ENCODE measurements around the gene RIC8B. TPM values are rescaled to one million over a fixed set of nuclear protein-coding genes. Genes with fewer than 3 reads are reported as not detected.

The RIC8B gene
- total and polyA plus RNA-seq, 2 of the 13 experiments (the other 11 are each of a cell fraction or from before 2014, with no cell fraction given), result 5.1 to 7.5 TPM

- no peaks in the 10 kb centered on the region for H3K27me3 ChIP-seq (ENCODE audit: control insufficient read depth in 1 of 2, insufficient read depth in 2 of 2, low read length in 2 of 2)
- TF ChIP-seq YEATS4 (CRISPR knock-in tag; IDR thresholded peaks at IDR 0.05; ENCODE audit: borderline replicate concordance) (no peak), RELA (CRISPR knock-in tag; IDR thresholded peaks at IDR 0.05) (no peak), MBNL3 (CRISPR knock-in tag; conservative IDR thresholded peaks at IDR 0.05) (no peak), ZNF138 (CRISPR knock-in tag; IDR thresholded peaks at IDR 0.05; ENCODE audit: low read depth) (no peak), SYNCRIP (IDR thresholded peaks at IDR 0.05; ENCODE audit: insufficient read depth, low read depth, low read length) (no peak), ZNF326 (CRISPR knock-in tag; IDR thresholded peaks at IDR 0.05; ENCODE audit: borderline replicate concordance) (no peak), EED (CRISPR knock-in tag; IDR thresholded peaks at IDR 0.05) (no peak), SSRP1 (CRISPR knock-in tag; IDR thresholded peaks at IDR 0.05) (no peak)
- POLR2A ChIA-PET, result interaction anchor here (0.7 kb wide), 1 partner anchor 494 kb away, joined by 3 read pairs; the partner anchor contains the start of gene POLR3B
- CTCF ChIA-PET (ENCODE audit: low intra/inter-chr PET ratio, low total read pairs), result no interaction called here
- FAIRE-seq, result no peak
- H2AFZ ChIP-seq (ENCODE audit: low read length), result no peak overlapping the region
- WGBS (ENCODE audit: low lambda C conversion rate), result 83% methylated on average over 5 of the region's 5 CpGs
- no TSS peak for BruUV-seq (replicated peaks)
- in situ Hi-C loops (cut with HindIII; ENCODE audit: extremely low pct_ligation_motif_present, low pct_unique_long_range_greater_than_20kb) (no loop called here), intact Hi-C loops (cut with micrococcal nuclease; ENCODE audit: unreplicated experiment) (no loop called here)
- H3K36me3 ChIP-seq (replicated peaks in 1 of 2; ENCODE audit: control insufficient read depth in 1 of 2, insufficient read depth in 2 of 2, low read length in 2 of 2), result peaks cover 0 to 11% of the 10 kb centered on the region in 2 experiments; a peak in 2 of 5 replicates
- peak; percentile 24 for DNase-seq (ENCODE audit: low spot score)
- H3K4me1 ChIP-seq (ENCODE audit: insufficient read depth, low read length), result peaks cover 39% of the 10 kb centered on the region
- H3K79me2 ChIP-seq (ENCODE audit: insufficient read depth, low read length), result no peaks in the 10 kb centered on the region
- no peak overlapping the region for H3K9ac ChIP-seq (ENCODE audit: insufficient read depth, low read depth, low read length)
- no peak for ATAC-seq
- H3K4me2 ChIP-seq (ENCODE audit: low read depth, low read length), result no peak overlapping the region
- no peak overlapping the region for H3K4me3 ChIP-seq (replicated peaks in 1 of 3; ENCODE audit: insufficient read depth in 1 of 3, low read depth in 2 of 3, low read length in 3 of 3)
- peak overlapping the region; percentile 22 for H3K27ac ChIP-seq (ENCODE audit: extremely low read length, insufficient read depth, low read length)
- no peaks in the 10 kb centered on the region for H4K20me1 ChIP-seq (ENCODE audit: insufficient read depth, low read length)
- H3K9me3 ChIP-seq (ENCODE audit: low read length), result no peaks in the 10 kb centered on the region
Measured at GRCh38 chr12:106851306-106851705, 76.8 kb downstream of the RIC8B start.

DNA sequence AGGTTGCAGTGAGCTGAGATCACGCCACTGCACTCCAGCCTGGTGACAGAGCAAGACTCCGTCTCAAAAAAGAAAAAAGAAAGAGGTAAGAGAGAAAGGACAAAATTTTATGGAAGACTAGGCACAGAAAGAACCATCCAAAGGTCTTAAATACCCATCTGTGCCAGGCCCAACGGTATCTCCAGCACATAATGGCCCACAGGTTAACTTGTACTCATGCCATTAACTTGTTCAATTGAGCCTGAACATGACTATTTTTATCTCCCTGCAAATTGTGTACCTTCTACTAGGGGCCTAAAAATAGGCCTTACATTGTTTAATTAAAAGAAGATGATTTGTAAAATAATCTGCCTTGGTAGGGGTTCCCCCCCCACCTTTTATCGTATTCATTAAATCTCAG lies 80.2 kb downstream of the RIC8B start:
- no peak for FAIRE-seq
- Histone ChIP-seq H3K36me3 (replicated peaks in 1 of 2; ENCODE audit: control insufficient read depth in 1 of 2, insufficient read depth in 2 of 2, low read length in 2 of 2) (peaks cover 0 to 9% of the 10 kb centered on the region in 2 experiments; a peak in 1 of 5 replicates), H3K27ac (ENCODE audit: extremely low read length, insufficient read depth, low read length) (peak overlapping the region; percentile 89), H3K4me2 (ENCODE audit: low read depth, low read length) (peak overlapping the region; percentile 78), H3K27me3 (ENCODE audit: control insufficient read depth in 1 of 2, insufficient read depth in 2 of 2, low read length in 2 of 2) (no peaks in the 10 kb centered on the region), H3K4me1 (ENCODE audit: insufficient read depth, low read length) (peaks cover 55% of the 10 kb centered on the region), H3K4me3 (replicated peaks in 1 of 3; ENCODE audit: insufficient read depth in 1 of 3, low read depth in 2 of 3, low read length in 3 of 3) (peak overlapping the region in 2 of 3 experiments; percentile 21 to 31; a peak in 1 of 6 replicates), H3K9me3 (ENCODE audit: low read length) (no peaks in the 10 kb centered on the region), H3K79me2 (ENCODE audit: insufficient read depth, low read length) (no peaks in the 10 kb centered on the region), H4K20me1 (ENCODE audit: insufficient read depth, low read length) (no peaks in the 10 kb centered on the region), H3K9ac (ENCODE audit: insufficient read depth, low read depth, low read length) (0 out of 2 replicates have a peak overlapping the region, but pooled peaks have one; percentile 16), H2AFZ (ENCODE audit: low read length) (no peak overlapping the region)
- 0 out of 2 replicates have a peak, but pooled peaks have one; percentile 5 for TF ChIP-seq JUNB (CRISPR knock-in tag; IDR thresholded peaks at IDR 0.05; ENCODE audit: borderline replicate concordance)
- no peak for TF ChIP-seq ZFYVE20 (CRISPR knock-in tag; IDR thresholded peaks at IDR 0.05; ENCODE audit: borderline replicate concordance, low read depth)
- TF ChIP-seq ZSCAN30 (CRISPR knock-in tag; IDR thresholded peaks at IDR 0.05), result no peak
- BruUV-seq (replicated peaks), result no TSS peak
- intact Hi-C loops (cut with micrococcal nuclease; ENCODE audit: unreplicated experiment), result loop anchor here (1.0 kb wide), 1 partner anchor 32 kb away; no protein-coding TSS in a partner anchor
- CTCF ChIA-PET (ENCODE audit: low intra/inter-chr PET ratio, low total read pairs), result no interaction called here
- in situ Hi-C loops (cut with HindIII; ENCODE audit: extremely low pct_ligation_motif_present, low pct_unique_long_range_greater_than_20kb), result no loop called here
- 49% methylated on average over 4 of the region's 4 CpGs for WGBS (ENCODE audit: low lambda C conversion rate)
- ATAC-seq, result peak; percentile 31
- POLR2A ChIA-PET, result interaction anchor here (1.1 to 1.4 kb wide), 3 partner anchors 80 to 494 kb away, joined by 3 to 4 read pairs (median 4); partner anchors contain the start of genes RIC8B and TMEM263
- DNase-seq (ENCODE audit: low spot score), result no peak

Data from HepG2 (cell line).